GM12878 (cell line): Measurements from ENCODE around the gene SOX5. TPM values are rescaled to one million over a fixed set of nuclear protein-coding genes. Genes with fewer than 3 reads are reported as not detected.

ENCODE experiments used
- ASH2L ChIP-seq: fragments of 300-600, 200-600 bp; sonication (generic); IDR thresholded peaks from 2 replicates; pipeline ENCODE4 v1.6.1; 2017; ENCODE audit warnings: low read depth, mild to moderate bottlenecking, borderline replicate concordance
- IKZF2 ChIP-seq, 2 experiments: fragments of 450-650 bp; IDR thresholded peaks; 2 replicates each; pipeline ENCODE4 v1.6.1; 2017; ENCODE audit warnings: mild to moderate bottlenecking in 2 of 2, moderate library complexity in 2 of 2
- KLF5 ChIP-seq: fragments of 450-650 bp; IDR thresholded peaks from 2 replicates; pipeline ENCODE4 v1.6.1; 2014; ENCODE audit warnings: mild to moderate bottlenecking; ENCODE audit not compliant: partially characterized antibody
- WRNIP1 ChIP-seq: IDR thresholded peaks from 2 replicates; pipeline ENCODE4 v1.6.1; 2011; ENCODE audit warnings: low read depth, low read length, improper control_type of control experiment, borderline replicate concordance
- polyA plus RNA-seq, 11 experiments: library from polyadenylated mRNA; depleted of rRNA in 4 of 11; unstranded in 6 of 11; stranded (reverse) in 5 of 11; fragments of >200 nt; fragmentation: Nextera tagmentation in 4 of 11; fragmentation: Illumina TruSeq in 1 of 11; extraction: Ambion mirVana in 4 of 11; extraction: Trizol in 1 of 11; gene quantifications; 1 replicate in 1 of 11; 2 replicates in 10 of 11; pipeline versions ENCODE4 v1.2.1 to v1.2.3, GENCODE V29; 2011 to 2016; ENCODE audit warnings: inconsistent platforms in 2 of 11, missing spikeins in 2 of 11, low read depth in 1 of 11
- total RNA-seq, 4 experiments: library from RNA; depleted of rRNA in 3 of 4; stranded (reverse); fragments of >200 nt in 3 of 4; fragmentation: Illumina TruSeq in 1 of 4; extraction: Trizol in 1 of 4; gene quantifications; 2 replicates each; pipeline versions ENCODE4 v1.2.1 to v1.2.3, GENCODE V29; 2013 to 2021
- TF ChIP-seq, protein P1 (sequence below): IDR thresholded peaks from 2 replicates; pipeline ENCODE4 v1.6.1; 2012; ENCODE audit warnings: improper control_type of control experiment, low read depth, low read length; ENCODE audit not compliant: insufficient replicate concordance
- TF ChIP-seq, protein P2 (sequence below): fragments of 450-650 bp; conservative IDR thresholded peaks from 2 replicates; pipeline ENCODE4 v1.6.1; 2017; ENCODE audit warnings: mild to moderate bottlenecking, moderate library complexity
- TF ChIP-seq, protein P3 (sequence below): fragments of 150-350 bp; IDR thresholded peaks from 2 replicates; pipeline ENCODE4 v1.6.1; 2016; ENCODE audit warnings: low read depth, low read length
- TF ChIP-seq, protein P4 (sequence below): IDR thresholded peaks from 2 replicates; pipeline ENCODE4 v1.6.1; 2011; ENCODE audit warnings: low read depth, low read length, improper control_type of control experiment, borderline replicate concordance

SOX5 gene
- total and polyA plus RNA-seq, 10 of the 15 experiments (the other 5 are each of a cell fraction or from before 2014, with no cell fraction given), result 0.08 to 1.0 (median 0.24) TPM

DNA sequence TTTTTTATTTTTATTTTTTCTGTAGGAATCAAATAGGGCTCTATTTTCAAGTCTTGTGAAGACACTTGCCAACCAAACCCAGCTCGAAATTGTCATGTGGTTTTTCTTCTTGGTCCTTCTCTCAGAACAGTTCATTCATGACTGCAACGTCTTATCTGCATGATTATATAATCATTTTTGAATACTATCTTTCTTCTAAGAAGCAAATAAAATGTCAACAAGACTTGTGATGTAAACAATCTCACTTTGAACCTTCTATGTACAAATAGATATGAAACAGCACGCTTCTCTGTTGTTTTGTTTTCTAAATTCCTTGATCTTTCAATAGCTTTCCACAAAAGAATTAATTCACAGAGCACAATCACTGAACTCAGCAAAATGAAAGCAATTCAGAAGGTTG is 320.7 kb downstream of the SOX5 start (continued):
- TF ChIP-seq, protein P1, sequence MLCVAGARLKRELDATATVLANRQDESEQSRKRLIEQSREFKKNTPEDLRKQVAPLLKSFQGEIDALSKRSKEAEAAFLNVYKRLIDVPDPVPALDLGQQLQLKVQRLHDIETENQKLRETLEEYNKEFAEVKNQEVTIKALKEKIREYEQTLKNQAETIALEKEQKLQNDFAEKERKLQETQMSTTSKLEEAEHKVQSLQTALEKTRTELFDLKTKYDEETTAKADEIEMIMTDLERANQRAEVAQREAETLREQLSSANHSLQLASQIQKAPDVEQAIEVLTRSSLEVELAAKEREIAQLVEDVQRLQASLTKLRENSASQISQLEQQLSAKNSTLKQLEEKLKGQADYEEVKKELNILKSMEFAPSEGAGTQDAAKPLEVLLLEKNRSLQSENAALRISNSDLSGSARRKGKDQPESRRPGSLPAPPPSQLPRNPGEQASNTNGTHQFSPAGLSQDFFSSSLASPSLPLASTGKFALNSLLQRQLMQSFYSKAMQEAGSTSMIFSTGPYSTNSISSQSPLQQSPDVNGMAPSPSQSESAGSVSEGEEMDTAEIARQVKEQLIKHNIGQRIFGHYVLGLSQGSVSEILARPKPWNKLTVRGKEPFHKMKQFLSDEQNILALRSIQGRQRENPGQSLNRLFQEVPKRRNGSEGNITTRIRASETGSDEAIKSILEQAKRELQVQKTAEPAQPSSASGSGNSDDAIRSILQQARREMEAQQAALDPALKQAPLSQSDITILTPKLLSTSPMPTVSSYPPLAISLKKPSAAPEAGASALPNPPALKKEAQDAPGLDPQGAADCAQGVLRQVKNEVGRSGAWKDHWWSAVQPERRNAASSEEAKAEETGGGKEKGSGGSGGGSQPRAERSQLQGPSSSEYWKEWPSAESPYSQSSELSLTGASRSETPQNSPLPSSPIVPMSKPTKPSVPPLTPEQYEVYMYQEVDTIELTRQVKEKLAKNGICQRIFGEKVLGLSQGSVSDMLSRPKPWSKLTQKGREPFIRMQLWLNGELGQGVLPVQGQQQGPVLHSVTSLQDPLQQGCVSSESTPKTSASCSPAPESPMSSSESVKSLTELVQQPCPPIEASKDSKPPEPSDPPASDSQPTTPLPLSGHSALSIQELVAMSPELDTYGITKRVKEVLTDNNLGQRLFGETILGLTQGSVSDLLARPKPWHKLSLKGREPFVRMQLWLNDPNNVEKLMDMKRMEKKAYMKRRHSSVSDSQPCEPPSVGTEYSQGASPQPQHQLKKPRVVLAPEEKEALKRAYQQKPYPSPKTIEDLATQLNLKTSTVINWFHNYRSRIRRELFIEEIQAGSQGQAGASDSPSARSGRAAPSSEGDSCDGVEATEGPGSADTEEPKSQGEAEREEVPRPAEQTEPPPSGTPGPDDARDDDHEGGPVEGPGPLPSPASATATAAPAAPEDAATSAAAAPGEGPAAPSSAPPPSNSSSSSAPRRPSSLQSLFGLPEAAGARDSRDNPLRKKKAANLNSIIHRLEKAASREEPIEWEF, result no peak
- no peak for TF ChIP-seq IKZF2 (IDR thresholded peaks at IDR 0.05)
- TF ChIP-seq, protein P2, sequence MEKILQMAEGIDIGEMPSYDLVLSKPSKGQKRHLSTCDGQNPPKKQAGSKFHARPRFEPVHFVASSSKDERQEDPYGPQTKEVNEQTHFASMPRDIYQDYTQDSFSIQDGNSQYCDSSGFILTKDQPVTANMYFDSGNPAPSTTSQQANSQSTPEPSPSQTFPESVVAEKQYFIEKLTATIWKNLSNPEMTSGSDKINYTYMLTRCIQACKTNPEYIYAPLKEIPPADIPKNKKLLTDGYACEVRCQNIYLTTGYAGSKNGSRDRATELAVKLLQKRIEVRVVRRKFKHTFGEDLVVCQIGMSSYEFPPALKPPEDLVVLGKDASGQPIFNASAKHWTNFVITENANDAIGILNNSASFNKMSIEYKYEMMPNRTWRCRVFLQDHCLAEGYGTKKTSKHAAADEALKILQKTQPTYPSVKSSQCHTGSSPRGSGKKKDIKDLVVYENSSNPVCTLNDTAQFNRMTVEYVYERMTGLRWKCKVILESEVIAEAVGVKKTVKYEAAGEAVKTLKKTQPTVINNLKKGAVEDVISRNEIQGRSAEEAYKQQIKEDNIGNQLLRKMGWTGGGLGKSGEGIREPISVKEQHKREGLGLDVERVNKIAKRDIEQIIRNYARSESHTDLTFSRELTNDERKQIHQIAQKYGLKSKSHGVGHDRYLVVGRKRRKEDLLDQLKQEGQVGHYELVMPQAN, result no peak
- no peak for TF ChIP-seq KLF5
- TF ChIP-seq, protein P3, sequence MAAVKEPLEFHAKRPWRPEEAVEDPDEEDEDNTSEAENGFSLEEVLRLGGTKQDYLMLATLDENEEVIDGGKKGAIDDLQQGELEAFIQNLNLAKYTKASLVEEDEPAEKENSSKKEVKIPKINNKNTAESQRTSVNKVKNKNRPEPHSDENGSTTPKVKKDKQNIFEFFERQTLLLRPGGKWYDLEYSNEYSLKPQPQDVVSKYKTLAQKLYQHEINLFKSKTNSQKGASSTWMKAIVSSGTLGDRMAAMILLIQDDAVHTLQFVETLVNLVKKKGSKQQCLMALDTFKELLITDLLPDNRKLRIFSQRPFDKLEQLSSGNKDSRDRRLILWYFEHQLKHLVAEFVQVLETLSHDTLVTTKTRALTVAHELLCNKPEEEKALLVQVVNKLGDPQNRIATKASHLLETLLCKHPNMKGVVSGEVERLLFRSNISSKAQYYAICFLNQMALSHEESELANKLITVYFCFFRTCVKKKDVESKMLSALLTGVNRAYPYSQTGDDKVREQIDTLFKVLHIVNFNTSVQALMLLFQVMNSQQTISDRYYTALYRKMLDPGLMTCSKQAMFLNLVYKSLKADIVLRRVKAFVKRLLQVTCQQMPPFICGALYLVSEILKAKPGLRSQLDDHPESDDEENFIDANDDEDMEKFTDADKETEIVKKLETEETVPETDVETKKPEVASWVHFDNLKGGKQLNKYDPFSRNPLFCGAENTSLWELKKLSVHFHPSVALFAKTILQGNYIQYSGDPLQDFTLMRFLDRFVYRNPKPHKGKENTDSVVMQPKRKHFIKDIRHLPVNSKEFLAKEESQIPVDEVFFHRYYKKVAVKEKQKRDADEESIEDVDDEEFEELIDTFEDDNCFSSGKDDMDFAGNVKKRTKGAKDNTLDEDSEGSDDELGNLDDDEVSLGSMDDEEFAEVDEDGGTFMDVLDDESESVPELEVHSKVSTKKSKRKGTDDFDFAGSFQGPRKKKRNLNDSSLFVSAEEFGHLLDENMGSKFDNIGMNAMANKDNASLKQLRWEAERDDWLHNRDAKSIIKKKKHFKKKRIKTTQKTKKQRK, result no peak
- TF ChIP-seq, protein P4, sequence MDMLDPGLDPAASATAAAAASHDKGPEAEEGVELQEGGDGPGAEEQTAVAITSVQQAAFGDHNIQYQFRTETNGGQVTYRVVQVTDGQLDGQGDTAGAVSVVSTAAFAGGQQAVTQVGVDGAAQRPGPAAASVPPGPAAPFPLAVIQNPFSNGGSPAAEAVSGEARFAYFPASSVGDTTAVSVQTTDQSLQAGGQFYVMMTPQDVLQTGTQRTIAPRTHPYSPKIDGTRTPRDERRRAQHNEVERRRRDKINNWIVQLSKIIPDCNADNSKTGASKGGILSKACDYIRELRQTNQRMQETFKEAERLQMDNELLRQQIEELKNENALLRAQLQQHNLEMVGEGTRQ, result no peak
- no peak for TF ChIP-seq WRNIP1
- TF ChIP-seq ASH2L, result no peak
